ENCODE results near the gene FOXC2.
A peak's percentile ranks its signal among the peaks of the same experiment; 100 is the strongest.

Gene FOXC2

DNA sequence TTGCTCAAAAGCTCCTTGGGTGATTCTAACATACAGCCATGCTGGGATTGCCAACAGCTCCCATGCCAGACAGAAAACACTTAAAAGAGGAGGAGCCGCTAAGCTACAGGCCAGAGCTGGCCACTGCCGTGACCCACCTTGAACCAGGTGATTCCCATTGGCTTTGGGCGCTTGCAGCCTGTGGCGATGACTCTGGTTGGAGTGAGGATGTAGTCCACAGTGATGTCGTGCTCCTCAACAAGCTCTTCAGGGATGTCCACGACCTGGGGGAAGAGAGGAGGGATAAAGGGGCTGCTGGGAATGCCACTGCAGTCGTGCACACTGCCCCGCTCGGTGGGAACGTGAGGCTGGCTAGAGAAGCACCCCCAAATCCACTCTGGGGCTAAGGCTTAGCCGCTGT is 25.1 kb upstream of the FOXC2 start:
- H3K27ac Mint-ChIP-seq = no peak overlapping the region
- ATAC-seq (ENCODE audit: low read depth) = no peak

DNA sequence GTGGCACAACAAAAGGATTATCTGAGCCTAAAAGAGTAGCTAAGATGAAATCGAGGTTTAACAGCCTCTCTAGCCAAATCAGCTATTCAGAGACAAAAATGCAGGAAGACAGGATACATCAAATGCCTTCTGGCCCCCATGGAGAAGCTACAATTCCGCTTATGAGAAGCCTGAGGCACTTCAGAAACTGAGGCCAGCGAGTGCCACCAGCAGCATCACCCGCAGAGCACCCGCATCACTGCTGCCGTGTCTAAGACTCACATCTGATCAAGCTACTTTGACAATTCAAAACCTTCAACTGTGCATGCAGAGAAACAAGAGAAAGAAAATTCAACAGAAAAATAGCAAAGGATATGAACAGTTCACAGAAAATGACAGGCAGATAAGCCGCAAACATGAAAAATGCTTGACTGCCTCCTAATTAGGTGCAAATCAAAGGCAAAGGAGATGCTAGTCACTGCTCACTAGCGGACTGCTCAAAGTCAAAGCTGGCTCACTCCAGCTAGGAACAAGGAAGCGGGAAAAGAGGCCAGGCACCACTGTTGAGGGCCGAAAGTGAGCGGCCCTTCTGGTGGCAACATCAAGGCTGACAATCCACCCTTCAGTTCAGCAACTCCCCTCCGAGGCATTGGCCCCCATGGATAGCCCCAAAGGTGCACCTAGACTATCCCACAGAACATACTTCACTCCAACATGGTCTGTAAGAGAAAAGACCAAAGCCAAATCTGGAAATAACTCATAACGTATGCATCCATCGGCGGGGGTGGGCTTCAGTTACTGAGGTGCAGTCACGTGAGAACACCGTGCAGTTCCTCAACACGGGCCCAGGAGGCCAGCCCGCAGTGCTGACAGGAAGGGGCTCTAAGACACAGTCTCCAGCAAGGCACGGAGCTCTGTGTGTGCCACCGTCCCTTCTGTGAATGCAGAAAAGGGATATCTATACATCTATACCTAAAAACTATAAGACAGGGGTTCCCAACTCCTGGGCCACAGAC is 23.6 kb upstream of the FOXC2 start:
- DNase-seq (ENCODE audit: low spot score in 2 of 2) (no peak), ATAC-seq (ENCODE audit: low read depth) (no peak)
- Mint-ChIP-seq H3K9me3 (no peaks in the 10 kb centered on the region), H3K27ac (no peak overlapping the region), H3K4me3 (no peak overlapping the region), H3K36me3 (peaks cover 36% of the 10 kb centered on the region), H3K4me1 (peaks cover 2% of the 10 kb centered on the region), H3K27me3 (no peaks in the 10 kb centered on the region)

More for the DNA sequence above, 25.1 kb upstream of the FOXC2 start:
- H3K4me1 Mint-ChIP-seq = peaks cover 2% of the 10 kb centered on the region
- no peaks in the 10 kb centered on the region for H3K9me3 Mint-ChIP-seq
- H3K36me3 Mint-ChIP-seq = peaks cover 39% of the 10 kb centered on the region
- H3K4me3 Mint-ChIP-seq = no peak overlapping the region
- no peaks in the 10 kb centered on the region for H3K27me3 Mint-ChIP-seq
- DNase-seq (ENCODE audit: low spot score in 2 of 2) = no peak

DNA sequence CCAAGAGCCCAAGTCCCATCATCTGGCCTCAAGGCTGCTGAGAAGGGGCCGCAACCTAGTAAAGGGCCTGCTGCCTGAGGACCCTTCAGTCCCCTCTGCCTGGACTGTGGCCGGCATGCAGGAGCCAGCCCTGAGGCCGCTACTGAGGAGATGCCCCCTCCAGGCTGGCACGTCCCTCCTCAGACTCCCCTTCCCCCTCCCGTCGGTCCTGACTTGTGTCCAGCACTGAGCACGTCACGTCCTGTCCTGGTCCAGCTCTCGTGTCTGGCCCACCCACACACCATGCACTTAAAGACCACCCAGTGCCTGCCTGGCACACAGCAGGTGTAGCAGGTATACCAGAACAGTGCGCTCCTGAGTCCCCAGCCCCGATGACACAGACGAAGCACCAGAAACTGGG is 21.1 kb upstream of the FOXC2 start:
- H3K27ac Mint-ChIP-seq = no peak overlapping the region
- no peaks in the 10 kb centered on the region for H3K27me3 Mint-ChIP-seq
- H3K4me1 Mint-ChIP-seq = peaks cover 2% of the 10 kb centered on the region
- no peaks in the 10 kb centered on the region for H3K9me3 Mint-ChIP-seq
- no peak for ATAC-seq (ENCODE audit: low read depth)
- no peak for DNase-seq (ENCODE audit: low spot score in 2 of 2)
- no peak overlapping the region for H3K4me3 Mint-ChIP-seq
- H3K36me3 Mint-ChIP-seq = peaks cover 29% of the 10 kb centered on the region

DNA sequence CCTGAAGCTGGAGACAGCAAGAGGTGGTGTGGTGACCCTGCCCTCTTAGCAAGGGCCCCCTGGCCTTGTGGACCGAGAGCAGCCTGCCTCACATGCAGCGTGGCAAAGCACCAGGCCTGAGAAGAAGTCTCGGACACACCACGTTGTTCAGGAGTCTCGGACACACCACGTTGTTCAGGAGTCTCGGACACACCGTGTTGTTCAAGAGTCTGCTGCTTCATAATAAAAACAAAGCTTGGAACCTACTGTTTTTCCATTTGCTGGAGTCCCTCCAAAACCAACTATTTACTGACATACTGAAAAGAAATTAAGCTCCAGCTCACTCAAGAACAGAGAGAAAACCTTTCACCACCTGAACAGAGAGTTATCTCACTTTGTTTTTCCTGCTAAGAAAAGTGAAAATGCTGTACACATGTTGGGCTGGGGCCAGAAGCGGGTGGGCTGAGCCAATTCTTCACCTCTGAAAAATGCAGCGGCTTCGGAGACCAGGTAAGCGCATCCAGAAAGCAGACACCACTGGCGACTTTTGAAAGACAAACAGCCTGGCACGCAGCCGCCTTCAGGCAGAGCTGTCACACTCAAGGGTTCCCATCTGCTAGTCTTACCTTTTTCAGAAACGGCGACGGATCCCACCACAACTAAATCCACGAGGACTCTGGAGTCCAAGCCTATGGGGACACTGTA is 20.5 kb upstream of the FOXC2 start:
- peaks cover 2% of the 10 kb centered on the region for H3K4me1 Mint-ChIP-seq
- no peak overlapping the region for H3K27ac Mint-ChIP-seq
- peaks cover 24% of the 10 kb centered on the region for H3K36me3 Mint-ChIP-seq
- H3K4me3 Mint-ChIP-seq = no peak overlapping the region
- ATAC-seq (ENCODE audit: low read depth) = no peak
- no peak for DNase-seq (ENCODE audit: low spot score in 2 of 2)
- no peaks in the 10 kb centered on the region for H3K27me3 Mint-ChIP-seq
- H3K9me3 Mint-ChIP-seq = no peaks in the 10 kb centered on the region

- ATAC-seq (ENCODE audit: low read depth) (no peak), DNase-seq (ENCODE audit: low spot score in 2 of 2) (no peak)
- no peaks in the 10 kb centered on the region for H3K27me3 Mint-ChIP-seq
- peaks cover 2% of the 10 kb centered on the region for H3K4me1 Mint-ChIP-seq
- no peaks in the 10 kb centered on the region for H3K9me3 Mint-ChIP-seq
- H3K27ac Mint-ChIP-seq = no peak overlapping the region
- peaks cover 24% of the 10 kb centered on the region for H3K36me3 Mint-ChIP-seq
- H3K4me3 Mint-ChIP-seq = no peak overlapping the region
Measured at GRCh38 chr16:86546638-86547013, 20.0 kb upstream of the FOXC2 start.

GRCh38 chr16:86547286-86547685 is 19.3 kb upstream of the FOXC2 start:
- no peak overlapping the region for H3K27ac Mint-ChIP-seq
- no peaks in the 10 kb centered on the region for H3K27me3 Mint-ChIP-seq
- no peak overlapping the region for H3K4me3 Mint-ChIP-seq
- DNase-seq (ENCODE audit: low spot score in 2 of 2) (no peak), ATAC-seq (ENCODE audit: low read depth) (no peak)
- H3K9me3 Mint-ChIP-seq = no peaks in the 10 kb centered on the region
- H3K4me1 Mint-ChIP-seq = peaks cover 2% of the 10 kb centered on the region
- peaks cover 23% of the 10 kb centered on the region for H3K36me3 Mint-ChIP-seq

- Mint-ChIP-seq H3K36me3 (peaks cover 17% of the 10 kb centered on the region), H3K4me1 (peaks cover 8% of the 10 kb centered on the region), H3K4me3 (no peak overlapping the region), H3K9me3 (no peaks in the 10 kb centered on the region), H3K27ac (no peak overlapping the region), H3K27me3 (no peaks in the 10 kb centered on the region)
- ATAC-seq (ENCODE audit: low read depth) (no peak), DNase-seq (ENCODE audit: low spot score in 2 of 2) (no peak)
Measured at GRCh38 chr16:86549076-86549892, 17.3 kb upstream of the FOXC2 start.

DNA sequence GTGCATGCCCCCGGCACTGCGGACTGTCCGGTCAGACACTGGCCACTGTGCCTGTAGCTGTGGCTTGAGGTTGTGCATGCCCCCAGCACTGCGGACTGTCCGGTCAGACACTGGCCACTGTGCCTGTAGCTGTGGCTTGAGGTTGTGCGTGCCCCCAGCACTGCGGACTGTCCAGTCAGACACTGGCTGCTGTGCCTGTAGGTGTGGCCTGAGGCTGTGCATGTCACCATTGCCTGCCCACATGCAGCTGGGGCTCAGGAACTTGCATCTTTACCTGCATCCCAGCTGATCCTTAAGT is 16.8 kb upstream of the FOXC2 start:
- Mint-ChIP-seq H3K9me3 (no peaks in the 10 kb centered on the region), H3K36me3 (peaks cover 12% of the 10 kb centered on the region), H3K27me3 (no peaks in the 10 kb centered on the region), H3K4me1 (peaks cover 7% of the 10 kb centered on the region), H3K4me3 (no peak overlapping the region), H3K27ac (no peak overlapping the region)
- no peak for ATAC-seq (ENCODE audit: low read depth)
- DNase-seq (ENCODE audit: low spot score in 2 of 2) = no peak

DNA sequence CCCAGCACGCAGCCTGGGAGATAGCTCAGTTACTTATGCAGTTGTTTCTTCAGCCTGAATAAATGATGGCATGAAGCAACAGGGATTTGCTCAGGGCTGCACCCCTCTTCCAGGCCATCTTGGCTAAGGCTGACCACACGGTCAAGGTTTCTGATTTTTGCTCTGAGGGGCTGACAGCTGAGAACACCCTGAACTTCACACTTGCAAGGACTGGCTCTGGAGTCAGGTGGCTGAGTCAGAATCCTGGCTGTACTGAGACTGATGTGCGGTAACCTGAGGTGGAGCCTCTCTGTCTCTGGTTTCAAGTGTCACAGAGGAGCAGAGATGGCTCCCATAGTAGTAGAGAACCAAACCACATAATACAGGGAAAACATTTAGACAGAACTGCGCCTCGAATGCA is 16.3 kb upstream of the FOXC2 start:
- Mint-ChIP-seq H3K9me3 (no peaks in the 10 kb centered on the region), H3K4me3 (no peak overlapping the region), H3K27me3 (no peaks in the 10 kb centered on the region), H3K36me3 (peaks cover 8% of the 10 kb centered on the region), H3K27ac (no peak overlapping the region), H3K4me1 (peaks cover 10% of the 10 kb centered on the region)
- no peak for DNase-seq (ENCODE audit: low spot score in 2 of 2)
- no peak for ATAC-seq (ENCODE audit: low read depth)

DNA sequence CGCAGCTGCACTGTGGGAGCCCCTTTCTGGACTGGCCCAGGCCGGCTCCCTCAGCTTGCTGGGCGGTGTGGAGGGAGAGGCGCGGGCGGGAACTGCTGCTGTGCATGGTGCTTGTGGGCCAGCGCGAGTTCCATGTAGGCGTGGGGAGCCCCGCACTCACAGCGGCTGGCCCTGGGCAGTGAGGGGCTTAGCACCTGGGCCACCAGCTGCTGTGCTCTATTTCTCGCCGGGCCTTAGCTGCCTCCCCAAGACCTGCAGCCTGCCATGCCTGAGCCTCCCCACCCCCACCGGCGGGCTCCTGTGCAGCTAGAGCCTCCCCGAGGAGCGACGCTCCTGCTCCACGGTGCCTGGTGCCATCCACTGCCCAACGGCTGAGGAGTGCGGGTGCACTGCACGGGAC is 13.3 kb upstream of the FOXC2 start:
- Mint-ChIP-seq H3K36me3 (peaks cover 3% of the 10 kb centered on the region), H3K4me3 (no peak overlapping the region), H3K9me3 (no peaks in the 10 kb centered on the region), H3K27ac (peak overlapping the region; percentile 99), H3K27me3 (no peaks in the 10 kb centered on the region), H3K4me1 (peaks cover 10% of the 10 kb centered on the region)
- DNase-seq (ENCODE audit: low spot score in 2 of 2) (no peak), ATAC-seq (ENCODE audit: low read depth) (no peak)

GRCh38 chr16:86554599-86554916 is 12.1 kb upstream of the FOXC2 start:
- Mint-ChIP-seq H3K27me3 (peaks cover 1% of the 10 kb centered on the region), H3K27ac (peak overlapping the region; percentile 99), H3K4me3 (peak overlapping the region; percentile 90), H3K4me1 (peaks cover 10% of the 10 kb centered on the region), H3K36me3 (peaks cover 3% of the 10 kb centered on the region), H3K9me3 (no peaks in the 10 kb centered on the region)
- DNase-seq (ENCODE audit: low spot score in 2 of 2) (no peak), ATAC-seq (ENCODE audit: low read depth) (no peak)

DNA sequence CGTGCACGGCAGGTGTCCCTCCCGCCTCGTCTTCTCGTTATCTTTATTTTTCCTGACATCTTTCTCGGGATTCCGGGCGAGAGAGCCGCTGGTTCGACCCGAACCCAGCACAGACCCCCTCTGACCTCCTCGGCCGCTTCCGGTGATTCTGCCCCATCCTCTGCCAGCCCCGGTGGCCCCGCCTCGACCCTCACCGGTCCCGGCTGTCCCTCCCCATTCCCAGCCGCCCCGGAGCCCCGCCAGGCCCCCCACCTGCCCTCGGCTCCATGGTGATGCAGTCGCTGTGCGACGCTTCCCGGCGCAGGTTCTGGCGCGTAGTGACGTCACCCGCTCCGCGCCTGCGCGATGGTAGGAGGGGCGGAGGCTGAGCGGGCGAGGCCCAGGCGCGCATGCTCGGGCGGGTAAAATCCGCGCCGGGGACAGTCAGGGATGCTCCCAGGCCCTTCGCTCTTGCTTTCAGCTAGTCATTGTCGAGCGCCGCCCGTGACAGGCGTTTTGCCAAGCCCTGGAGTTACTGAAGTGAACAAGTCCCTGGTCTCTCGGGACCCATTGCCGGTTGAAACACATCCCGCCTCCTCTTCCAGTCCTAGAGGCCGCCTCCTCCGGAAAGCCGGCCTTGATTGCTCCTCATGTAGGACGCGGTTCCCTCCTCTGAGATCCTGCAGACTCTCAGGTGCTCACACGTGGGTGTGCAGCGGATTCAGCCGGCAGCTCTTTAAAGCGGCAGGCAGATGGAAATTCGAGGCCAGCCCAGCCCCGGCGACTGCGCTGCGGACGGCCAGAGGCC is 11.5 kb upstream of the FOXC2 start, which contains the start of gene MTHFSD:
MTHFSD (minus strand) TSS at position 319 of the 787 bp plus-strand sequence; CDS start at position 268, 51 bp downstream.
- H3K27me3 Mint-ChIP-seq = peaks cover 4% of the 10 kb centered on the region
- peak within 1 kb of the TSS; percentile 90 for H3K4me3 Mint-ChIP-seq
- DNase-seq (ENCODE audit: low spot score in 2 of 2) (peak; percentile 97 to 99), ATAC-seq (ENCODE audit: low read depth) (peak; percentile 99)
- H3K27ac Mint-ChIP-seq = peak within 1 kb of the TSS; percentile 99
- H3K36me3 Mint-ChIP-seq = peaks cover 3% of the 10 kb centered on the region
- no peaks in the 10 kb centered on the region for H3K9me3 Mint-ChIP-seq
- peaks cover 10% of the 10 kb centered on the region for H3K4me1 Mint-ChIP-seq

DNA sequence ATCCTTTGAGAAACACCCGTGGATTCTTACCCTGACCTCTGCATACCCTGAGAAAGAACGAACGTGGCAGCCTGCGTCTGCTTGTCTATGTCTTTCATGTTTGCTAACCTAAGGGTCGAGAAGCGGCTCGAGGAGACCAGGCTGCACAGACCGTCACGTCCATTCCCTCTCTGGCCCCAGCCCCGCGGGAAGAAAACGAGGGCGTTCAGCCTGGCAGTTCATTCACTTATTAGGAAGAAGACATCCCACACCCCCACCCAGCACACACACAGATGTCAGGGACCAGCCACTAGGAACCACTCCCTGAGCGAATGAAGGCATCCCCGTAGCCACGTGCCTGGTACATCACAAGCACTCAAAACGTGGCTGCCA is 10.9 kb upstream of the FOXC2 start:
- H3K27ac Mint-ChIP-seq = peak overlapping the region; percentile 99
- peaks cover 10% of the 10 kb centered on the region for H3K4me1 Mint-ChIP-seq
- no peaks in the 10 kb centered on the region for H3K9me3 Mint-ChIP-seq
- peaks cover 3% of the 10 kb centered on the region for H3K36me3 Mint-ChIP-seq
- H3K4me3 Mint-ChIP-seq = peak overlapping the region; percentile 90
- peaks cover 6% of the 10 kb centered on the region for H3K27me3 Mint-ChIP-seq
- DNase-seq (ENCODE audit: low spot score in 2 of 2) = no peak
- ATAC-seq (ENCODE audit: low read depth) = no peak
